Measurements from ENCODE around the gene TMEM14A. TPM values are rescaled to one million over a fixed set of nuclear protein-coding genes. Genes with fewer than 3 reads are reported as not detected.

The TMEM14A gene
- total and polyA plus RNA-seq, 9 of the 15 experiments (the other 6 are each of a cell fraction or from before 2014, with no cell fraction given): 3.5 to 43.3 (median 8.5) TPM

- Histone ChIP-seq H3K9me1 (ENCODE audit: control insufficient read depth, insufficient read depth, low read length) (no peaks in the 10 kb centered on the region), H3K9me3 (replicated peaks; ENCODE audit: control insufficient read depth, insufficient read depth, low read depth, low read length) (no peaks in the 10 kb centered on the region), H2AFZ (ENCODE audit: low read depth, low read length) (no peak overlapping the region), H3K9ac (ENCODE audit: insufficient read depth in 1 of 2, low read depth in 2 of 2, low read length in 2 of 2) (no peak overlapping the region), H3K27ac (ENCODE audit: extremely low read depth, low read depth, low read length) (no peak overlapping the region), H3K4me2 (ENCODE audit: insufficient read depth, low read length) (no peak overlapping the region), H3K79me2 (ENCODE audit: control insufficient read depth, insufficient read depth, low read length) (no peaks in the 10 kb centered on the region), H4K20me1 (replicated peaks; ENCODE audit: control insufficient read depth, insufficient read depth, low read length) (no peaks in the 10 kb centered on the region), H3K36me3 (ENCODE audit: control insufficient read depth, insufficient read depth, low read length) (no peaks in the 10 kb centered on the region), H3K4me3 (no peak overlapping the region), H3K27me3 (ENCODE audit: control insufficient read depth in 2 of 2, insufficient read depth in 2 of 2, low read length in 2 of 2) (no peaks in the 10 kb centered on the region), H3K4me1 (replicated peaks in 1 of 2; ENCODE audit: control insufficient read depth in 2 of 2, insufficient read depth in 2 of 2, low read length in 2 of 2) (peaks cover 0 to 8% of the 10 kb centered on the region in 2 experiments; a peak in 2 of 5 replicates)
- intact Hi-C loops (cut with micrococcal nuclease) (no loop called here), in situ Hi-C loops (cut with MboI) (no loop called here)
- DNase-seq (ENCODE audit: extremely low read depth in 1 of 4, low spot score in 3 of 4): no peak
- no TSS peak for BruUV-seq (replicated peaks)
- WGBS (ENCODE audit: insufficient coverage, low coverage, missing lambda C conversion rate): 11% methylated on average over 1 of the region's 1 CpG
- ChIA-PET POLR2A (no interaction called here), CTCF (ENCODE audit: low intra/inter-chr PET ratio) (no interaction called here)
- ATAC-seq: no peak
- no peak for FAIRE-seq
- TF ChIP-seq XRCC4 (IDR thresholded peaks at IDR 0.05; ENCODE audit: extremely low read depth, insufficient read depth, insufficient read length): no peak
- no peak for TF ChIP-seq NONO (IDR thresholded peaks at IDR 0.05; ENCODE audit: low read depth in 2 of 2, low read length in 1 of 2)
- no peak for TF ChIP-seq SMAD3 (CRISPR knock-in tag; conservative IDR thresholded peaks at IDR 0.05)
Measured at GRCh38 chr6:52621631-52622030, 49.3 kb upstream of the TMEM14A start.

GRCh38 chr6:52622810-52623209 lies 48.1 kb upstream of the TMEM14A start:
- H3K4me1 ChIP-seq (replicated peaks in 1 of 2; ENCODE audit: control insufficient read depth in 2 of 2, insufficient read depth in 2 of 2, low read length in 2 of 2): peaks cover 0 to 8% of the 10 kb centered on the region in 2 experiments; a peak in 1 of 5 replicates
- H4K20me1 ChIP-seq (replicated peaks; ENCODE audit: control insufficient read depth, insufficient read depth, low read length): no peaks in the 10 kb centered on the region
- no peaks in the 10 kb centered on the region for H3K9me3 ChIP-seq (replicated peaks; ENCODE audit: control insufficient read depth, insufficient read depth, low read depth, low read length)
- in situ Hi-C loops (cut with MboI): no loop called here
- no peak for DNase-seq (ENCODE audit: extremely low read depth in 1 of 4, low spot score in 3 of 4)
- H3K36me3 ChIP-seq (ENCODE audit: control insufficient read depth, insufficient read depth, low read length): no peaks in the 10 kb centered on the region
- H3K9ac ChIP-seq (ENCODE audit: insufficient read depth in 1 of 2, low read depth in 2 of 2, low read length in 2 of 2): no peak overlapping the region
- POLR2A ChIA-PET: no interaction called here
- no peaks in the 10 kb centered on the region for H3K79me2 ChIP-seq (ENCODE audit: control insufficient read depth, insufficient read depth, low read length)
- H3K27ac ChIP-seq (ENCODE audit: extremely low read depth, low read depth, low read length): no peak overlapping the region
- no peak for FAIRE-seq
- no TSS peak for BruUV-seq (replicated peaks)
- no peak overlapping the region; the same call in 1 of the 2 replicates for H2AFZ ChIP-seq (ENCODE audit: low read depth, low read length)
- no peak overlapping the region for H3K4me2 ChIP-seq (ENCODE audit: insufficient read depth, low read length)
- no peaks in the 10 kb centered on the region for H3K27me3 ChIP-seq (ENCODE audit: control insufficient read depth in 2 of 2, insufficient read depth in 2 of 2, low read length in 2 of 2)
- H3K9me1 ChIP-seq (ENCODE audit: control insufficient read depth, insufficient read depth, low read length): no peaks in the 10 kb centered on the region
- no peak for TF ChIP-seq ZNF280A (IDR thresholded peaks at IDR 0.05; ENCODE audit: low read depth, partially characterized antibody)
- no peak for TF ChIP-seq KAT7 (CRISPR knock-in tag; IDR thresholded peaks at IDR 0.05; ENCODE audit: borderline replicate concordance)
- TF ChIP-seq JUND (IDR thresholded peaks at IDR 0.05; ENCODE audit: borderline replicate concordance, low read depth, low read length): no peak
- no peak for TF ChIP-seq JUND (tag; IDR thresholded peaks at IDR 0.05; ENCODE audit: borderline replicate concordance, low read depth, low read length)
- no peak for TF ChIP-seq RBFOX2 (IDR thresholded peaks at IDR 0.05; ENCODE audit: low read depth, low read length)
- no peak for TF ChIP-seq CEBPG (CRISPR knock-in tag; IDR thresholded peaks at IDR 0.05)
- peak; percentile 20; a peak in 1 of 4 replicates for TF ChIP-seq CEBPG (tag; conservative IDR thresholded peaks at IDR 0.05 in 1 of 2, IDR thresholded peaks at IDR 0.05 in 1 of 2)
- TF ChIP-seq EP300 (IDR thresholded peaks at IDR 0.05; ENCODE audit: low read length): no peak
- CTCF ChIA-PET (ENCODE audit: low intra/inter-chr PET ratio): no interaction called here
- ATAC-seq: no peak
- 55% methylated on average over 2 of the region's 2 CpGs for WGBS (ENCODE audit: insufficient coverage, low coverage, missing lambda C conversion rate)
- no peak overlapping the region for H3K4me3 ChIP-seq
- intact Hi-C loops (cut with micrococcal nuclease): no loop called here

Measured in K562 (cell line).